ENCODE data around the gene SMAD6.
A peak's percentile ranks its signal among the peaks of the same experiment; 100 is the strongest.

Gene SMAD6

GRCh38 chr15:66774001-66774814, 72.2 kb downstream of the SMAD6 start (continued):
- TF ChIP-seq ZNF24 (tag by site-specific recombination; IDR thresholded peaks at IDR 0.05) = peak; percentile 32; the same call in 1 of the 2 replicates
- TF ChIP-seq ZNF221 (tag by site-specific recombination; IDR thresholded peaks at IDR 0.05; ENCODE audit: borderline replicate concordance) = no peak
- no peak for TF ChIP-seq ZNF473 (tag by site-specific recombination; IDR thresholded peaks at IDR 0.05)
- no peak for TF ChIP-seq ZNF404 (tag by site-specific recombination; IDR thresholded peaks at IDR 0.05)
- 0 out of 2 replicates have a peak, but pooled peaks have one; percentile 48 for TF ChIP-seq ZNF639 (tag by site-specific recombination; IDR thresholded peaks at IDR 0.05)
- TF ChIP-seq PRDM6 (tag by site-specific recombination; IDR thresholded peaks at IDR 0.05) = no peak
- peak; percentile 86 for TF ChIP-seq SP7 (tag by site-specific recombination; IDR thresholded peaks at IDR 0.05)
- peak; percentile 89 for TF ChIP-seq ZSCAN30 (tag by site-specific recombination; IDR thresholded peaks at IDR 0.05)
- TF ChIP-seq KLF17 (tag by site-specific recombination; IDR thresholded peaks at IDR 0.05) = peak; percentile 84
- peak; percentile 87 for TF ChIP-seq ZBTB48 (tag by site-specific recombination; IDR thresholded peaks at IDR 0.05)
- TF ChIP-seq ZNF704 (tag by site-specific recombination; IDR thresholded peaks at IDR 0.05) = no peak
- TF ChIP-seq ZNF521 (tag by site-specific recombination; IDR thresholded peaks at IDR 0.05) = no peak
- TF ChIP-seq HIC1 (tag by site-specific recombination; IDR thresholded peaks at IDR 0.05) = 0 out of 2 replicates have a peak, but pooled peaks have one; percentile 21
- TF ChIP-seq INSM2 (tag by site-specific recombination; IDR thresholded peaks at IDR 0.05) = peak; percentile 71; the same call in 1 of the 2 replicates
- TF ChIP-seq ZNF140 (tag by site-specific recombination; IDR thresholded peaks at IDR 0.05) = no peak
- TF ChIP-seq ZNF423 (tag by site-specific recombination; IDR thresholded peaks at IDR 0.05) = peak; percentile 92
- peak; percentile 74 for TF ChIP-seq ZNF600 (tag by site-specific recombination; IDR thresholded peaks at IDR 0.05)
- TF ChIP-seq ZNF629 (tag by site-specific recombination; IDR thresholded peaks at IDR 0.05) = peak; percentile 47; the same call in 1 of the 2 replicates
- TF ChIP-seq ZNF324 (tag by site-specific recombination; IDR thresholded peaks at IDR 0.05) = peak; percentile 42; the same call in 1 of the 2 replicates
- TF ChIP-seq ZNF660 (tag by site-specific recombination; IDR thresholded peaks at IDR 0.05) = peak; percentile 93
- no peak for TF ChIP-seq ZNF18 (tag by site-specific recombination; IDR thresholded peaks at IDR 0.05)
- no peak for TF ChIP-seq ZNF175 (tag by site-specific recombination; IDR thresholded peaks at IDR 0.05)
- TF ChIP-seq ZNF211 (tag by site-specific recombination; IDR thresholded peaks at IDR 0.05; ENCODE audit: low read depth) = no peak
- no peak for TF ChIP-seq ATF2 (tag by site-specific recombination; IDR thresholded peaks at IDR 0.05; ENCODE audit: low read depth)
- no peak for TF ChIP-seq ZFP41 (tag by site-specific recombination; IDR thresholded peaks at IDR 0.05; ENCODE audit: borderline replicate concordance)
- no peak for TF ChIP-seq ZNF624 (tag by site-specific recombination; IDR thresholded peaks at IDR 0.05)
- TF ChIP-seq ZNF341 (tag by site-specific recombination; IDR thresholded peaks at IDR 0.05; ENCODE audit: low read depth) = peak; percentile 89
